Uterus (tissue), 2 donors: ENCODE data around the gene DHX8.

Experiments used
- POLR2A ChIP-seq, 2 donors: fragments of 450-650 bp; IDR thresholded peaks; one replicate each; pipeline ENCODE4 v1.6.1; 2016; ENCODE audit warnings: antibody characterized with exemption in 2 of 2, mild to moderate bottlenecking in 1 of 2, moderate library complexity in 1 of 2
- TF ChIP-seq, protein P1 (sequence below), 4 experiments: fragments of 200-600 bp in 2 of 4; fragments of 450-650 bp in 2 of 4; sonication (generic) in 2 of 4; IDR thresholded peaks; one replicate each; pipeline ENCODE4 v1.5.1; 2016 to 2019; ENCODE audit warnings: antibody characterized with exemption in 4 of 4, mild to moderate bottlenecking in 2 of 4, moderate library complexity in 1 of 4

DNA sequence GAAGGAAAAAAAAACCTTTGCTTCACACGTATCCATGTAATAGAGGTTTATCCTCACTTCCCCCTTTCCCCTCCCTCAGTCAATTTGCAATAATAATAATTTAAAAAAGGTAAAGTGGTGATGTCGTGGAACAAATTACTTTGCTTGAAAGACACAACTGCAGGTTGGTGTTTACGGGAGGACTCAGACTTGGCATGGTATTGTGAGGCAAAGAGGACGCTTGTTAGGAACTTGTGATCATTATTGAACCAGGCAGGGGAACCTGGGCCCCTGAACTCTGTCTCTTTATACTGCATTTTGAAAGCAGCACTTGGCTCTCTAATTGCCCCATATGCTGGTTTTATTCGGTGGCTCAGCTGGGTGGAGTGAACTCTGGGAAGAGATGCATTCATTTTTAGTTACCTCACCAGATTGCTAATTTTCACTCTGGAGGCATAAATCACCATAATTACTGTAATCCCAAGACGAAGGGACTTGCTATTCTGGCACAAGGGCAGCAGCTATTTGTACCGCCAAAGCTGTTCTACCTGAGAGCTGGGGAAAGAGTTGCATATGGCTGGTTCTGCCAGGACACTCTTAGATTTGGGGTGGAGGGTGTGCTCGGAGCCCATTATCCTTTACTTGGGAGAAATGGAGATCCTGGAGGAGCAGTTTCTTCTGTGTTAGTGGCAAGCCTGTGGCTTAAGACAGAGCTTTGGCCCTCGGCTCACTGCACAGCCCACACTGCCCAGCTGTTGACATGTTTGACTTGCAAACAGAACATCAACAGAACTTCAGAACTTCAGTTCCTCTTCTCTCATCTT, 5.7 kb upstream of the DHX8 start:
- TF ChIP-seq POLR2A (IDR thresholded peaks at IDR 0.05) = no peak
- TF ChIP-seq, protein P1, sequence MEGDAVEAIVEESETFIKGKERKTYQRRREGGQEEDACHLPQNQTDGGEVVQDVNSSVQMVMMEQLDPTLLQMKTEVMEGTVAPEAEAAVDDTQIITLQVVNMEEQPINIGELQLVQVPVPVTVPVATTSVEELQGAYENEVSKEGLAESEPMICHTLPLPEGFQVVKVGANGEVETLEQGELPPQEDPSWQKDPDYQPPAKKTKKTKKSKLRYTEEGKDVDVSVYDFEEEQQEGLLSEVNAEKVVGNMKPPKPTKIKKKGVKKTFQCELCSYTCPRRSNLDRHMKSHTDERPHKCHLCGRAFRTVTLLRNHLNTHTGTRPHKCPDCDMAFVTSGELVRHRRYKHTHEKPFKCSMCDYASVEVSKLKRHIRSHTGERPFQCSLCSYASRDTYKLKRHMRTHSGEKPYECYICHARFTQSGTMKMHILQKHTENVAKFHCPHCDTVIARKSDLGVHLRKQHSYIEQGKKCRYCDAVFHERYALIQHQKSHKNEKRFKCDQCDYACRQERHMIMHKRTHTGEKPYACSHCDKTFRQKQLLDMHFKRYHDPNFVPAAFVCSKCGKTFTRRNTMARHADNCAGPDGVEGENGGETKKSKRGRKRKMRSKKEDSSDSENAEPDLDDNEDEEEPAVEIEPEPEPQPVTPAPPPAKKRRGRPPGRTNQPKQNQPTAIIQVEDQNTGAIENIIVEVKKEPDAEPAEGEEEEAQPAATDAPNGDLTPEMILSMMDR (IDR thresholded peaks at IDR 0.05) = no peak
